GM10266 (cell line): Measurements from ENCODE around the gene PAIP1.
"Not testable (repeated sequence)": the region's sequence is repeated elsewhere in the genome, so short reads cannot be mapped to it uniquely, and the experiment has no call there.

ENCODE experiments used
- DNase-seq: peaks from one replicate; pipeline ENCODE4 v3.0.0; 2012; ENCODE audit errors: extremely low spot score
- TF ChIP-seq, protein P1 (sequence below): IDR thresholded peaks from 2 replicates; pipeline ENCODE4 v1.5.1; 2012; ENCODE audit warnings: mild to moderate bottlenecking, low read depth; ENCODE audit not compliant: control insufficient read depth, insufficient read depth; ENCODE audit errors: missing control alignments

The PAIP1 gene

DNA sequence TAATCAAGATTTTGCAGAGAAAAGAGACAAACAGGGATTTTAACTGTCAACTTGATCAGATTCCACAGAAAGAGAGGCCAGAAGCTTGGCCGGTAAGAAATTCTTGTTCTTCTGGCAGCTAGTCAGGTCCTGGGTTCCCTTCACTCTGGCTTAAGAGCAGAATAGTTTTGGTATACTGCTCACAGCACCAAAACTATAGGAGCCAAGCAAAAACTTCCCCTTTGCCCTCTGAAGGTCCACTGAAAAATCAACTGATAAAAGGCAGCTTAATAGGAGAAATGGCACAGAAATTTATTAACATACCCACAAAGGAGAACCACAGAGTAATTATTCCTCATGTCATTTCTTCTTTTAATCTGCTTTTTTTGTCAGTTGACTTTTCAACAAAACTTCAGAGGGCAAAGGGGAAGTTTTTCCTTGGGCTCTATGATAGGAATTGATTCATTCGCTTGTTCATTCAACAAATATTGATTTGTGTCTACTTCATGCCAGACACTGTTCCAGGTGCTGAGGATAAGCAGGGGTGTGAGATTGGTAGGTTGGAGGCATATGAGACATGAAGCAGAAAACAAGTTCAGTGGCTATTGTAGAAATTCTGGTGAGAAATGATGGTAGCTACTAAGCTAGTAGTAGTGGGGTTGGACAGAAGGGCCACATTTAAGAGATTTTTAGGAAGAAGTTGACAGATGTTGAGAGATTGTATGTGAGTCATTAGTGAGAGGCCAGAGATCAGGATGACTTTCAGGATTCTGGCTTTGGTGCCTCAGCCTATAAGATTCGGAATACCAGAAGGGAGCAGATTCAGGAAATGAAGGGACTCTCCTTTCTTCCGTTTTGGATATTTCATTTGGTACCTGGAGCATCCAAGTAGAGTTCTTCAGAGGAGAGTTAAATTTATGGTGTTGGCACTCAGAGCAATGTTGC lies 25.5 kb upstream of the PAIP1 start:
- no peak for DNase-seq
- TF ChIP-seq, protein P1, sequence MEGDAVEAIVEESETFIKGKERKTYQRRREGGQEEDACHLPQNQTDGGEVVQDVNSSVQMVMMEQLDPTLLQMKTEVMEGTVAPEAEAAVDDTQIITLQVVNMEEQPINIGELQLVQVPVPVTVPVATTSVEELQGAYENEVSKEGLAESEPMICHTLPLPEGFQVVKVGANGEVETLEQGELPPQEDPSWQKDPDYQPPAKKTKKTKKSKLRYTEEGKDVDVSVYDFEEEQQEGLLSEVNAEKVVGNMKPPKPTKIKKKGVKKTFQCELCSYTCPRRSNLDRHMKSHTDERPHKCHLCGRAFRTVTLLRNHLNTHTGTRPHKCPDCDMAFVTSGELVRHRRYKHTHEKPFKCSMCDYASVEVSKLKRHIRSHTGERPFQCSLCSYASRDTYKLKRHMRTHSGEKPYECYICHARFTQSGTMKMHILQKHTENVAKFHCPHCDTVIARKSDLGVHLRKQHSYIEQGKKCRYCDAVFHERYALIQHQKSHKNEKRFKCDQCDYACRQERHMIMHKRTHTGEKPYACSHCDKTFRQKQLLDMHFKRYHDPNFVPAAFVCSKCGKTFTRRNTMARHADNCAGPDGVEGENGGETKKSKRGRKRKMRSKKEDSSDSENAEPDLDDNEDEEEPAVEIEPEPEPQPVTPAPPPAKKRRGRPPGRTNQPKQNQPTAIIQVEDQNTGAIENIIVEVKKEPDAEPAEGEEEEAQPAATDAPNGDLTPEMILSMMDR: no peak

GRCh38 chr5:43581398-43581797 lies 24.5 kb upstream of the PAIP1 start:
- TF ChIP-seq, protein P1: no peak
- DNase-seq: no peak

DNA sequence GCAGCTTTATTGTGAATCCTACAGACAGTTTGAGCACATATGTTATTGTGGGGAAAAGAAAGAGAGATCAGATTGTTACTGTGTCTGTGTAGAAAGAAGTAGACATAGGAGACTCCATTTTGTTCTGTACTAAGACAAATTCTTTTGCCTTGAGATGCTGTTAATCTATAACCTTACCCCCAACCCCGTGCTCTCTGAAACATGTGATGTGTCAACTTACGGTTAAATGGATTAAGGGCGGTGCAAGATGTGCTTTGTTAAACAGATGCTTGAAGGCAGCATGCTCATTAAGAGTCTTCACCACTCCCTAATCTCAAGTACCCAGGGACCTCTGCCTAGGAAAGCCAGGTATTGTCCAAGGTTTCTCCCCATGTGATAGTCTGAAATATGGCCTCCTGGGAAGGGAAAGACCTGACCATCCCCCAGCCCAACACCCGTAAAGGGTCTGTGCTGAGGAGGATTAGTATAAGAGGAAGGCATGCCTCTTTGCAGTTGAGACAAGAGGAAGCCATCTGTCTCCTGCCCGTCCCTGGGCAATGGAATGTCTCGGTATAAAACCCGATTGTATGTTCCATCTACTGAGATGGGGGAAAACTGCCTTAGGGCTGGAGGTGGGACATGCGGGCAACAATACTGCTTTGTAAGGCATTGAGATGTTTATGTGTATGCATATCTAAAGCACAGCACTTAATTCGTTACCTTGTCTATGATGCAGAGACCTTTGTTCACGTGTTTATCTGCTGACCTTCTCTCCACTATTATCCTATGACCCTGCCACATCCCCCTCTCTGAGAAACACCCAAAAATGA lies 23.7 kb upstream of the PAIP1 start:
- not testable (repeated sequence) for DNase-seq

DNA sequence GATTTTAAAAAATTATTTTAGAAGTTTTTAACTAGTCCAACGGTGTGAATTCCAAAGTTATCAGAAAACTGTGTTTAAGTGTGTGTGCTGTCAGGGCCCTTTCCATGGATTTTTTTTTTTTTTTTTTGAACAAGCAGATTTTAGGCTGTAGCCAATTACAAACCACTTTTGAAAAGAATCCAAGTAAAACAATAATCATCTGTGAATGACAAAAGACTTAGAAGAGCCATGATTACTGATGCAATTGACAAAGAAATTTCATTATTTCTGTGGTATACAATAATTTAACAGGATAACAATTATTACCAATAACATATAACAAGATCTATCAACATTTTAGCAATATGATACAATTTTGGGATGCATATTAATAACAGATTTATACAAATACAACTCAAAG lies 16.2 kb upstream of the PAIP1 start:
- TF ChIP-seq, protein P1: no peak
- DNase-seq: no peak

GRCh38 chr5:43572357-43572756 lies 15.5 kb upstream of the PAIP1 start:
- TF ChIP-seq, protein P1: no peak
- DNase-seq: no peak

DNA sequence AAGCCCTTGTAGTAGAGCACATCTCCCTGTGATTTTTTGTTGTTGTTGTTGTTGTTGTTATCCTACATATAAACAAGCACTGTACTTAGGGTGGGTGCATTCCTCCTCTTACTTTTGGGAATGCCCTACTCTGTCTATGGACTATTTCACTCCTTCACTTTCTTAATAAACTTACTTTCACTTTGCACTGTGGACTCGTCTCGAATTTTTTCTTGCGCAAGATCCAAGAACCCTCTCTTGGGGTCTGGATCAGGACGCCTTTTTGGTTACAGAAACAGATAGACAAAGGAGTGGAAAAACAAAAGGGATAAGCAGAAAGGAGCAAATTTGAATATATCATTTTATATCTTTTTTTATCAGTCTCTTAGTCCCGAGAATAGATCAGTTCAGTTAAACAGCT lies 14.4 kb upstream of the PAIP1 start:
- DNase-seq: no peak
- TF ChIP-seq, protein P1: no peak

DNA sequence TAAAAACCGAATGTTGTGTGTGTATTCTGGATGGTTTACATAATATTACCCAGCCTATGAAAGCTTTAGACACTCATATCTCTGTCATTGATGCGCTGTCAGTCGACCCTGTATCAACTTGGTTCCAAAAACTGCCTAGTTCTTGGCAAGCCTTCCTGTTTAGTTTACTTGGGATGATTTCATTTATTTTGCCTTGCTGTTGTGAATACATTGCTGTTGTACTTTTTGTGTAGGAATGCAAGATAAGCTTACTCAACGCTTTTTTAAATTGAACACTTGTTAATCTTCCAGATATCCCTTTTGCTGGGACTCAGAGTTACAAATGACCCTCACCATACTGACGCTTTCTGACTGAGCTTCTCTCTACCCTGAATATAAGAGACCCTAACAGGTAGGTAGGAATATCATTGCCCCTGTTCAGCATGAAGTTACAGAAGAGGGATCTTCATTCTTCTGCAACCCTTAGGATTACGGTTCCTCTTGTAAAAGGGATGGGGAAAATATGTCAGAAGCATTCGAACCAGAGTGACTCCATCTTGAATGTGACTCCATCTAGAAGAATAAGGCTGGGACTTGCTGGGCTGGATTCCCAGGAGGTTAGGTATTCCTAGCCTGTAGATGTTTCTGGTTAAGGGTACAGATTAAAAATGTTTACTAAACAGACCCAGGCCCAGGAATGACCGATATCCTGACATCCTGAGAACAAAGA lies 13.7 kb upstream of the PAIP1 start:
- DNase-seq: no peak
- TF ChIP-seq, protein P1: no peak
